Smooth muscle cell (in vitro differentiated cells): ENCODE data around the gene MAFF. TPM values are rescaled to one million over a fixed set of nuclear protein-coding genes. Genes with fewer than 3 reads are reported as not detected.

Experiments
- DNase-seq: peaks from one replicate; lab custom pipeline; 2025; ENCODE audit not compliant: unreplicated experiment; lab: John Stamatoyannopoulos, UW
- H2AFZ ChIP-seq: fragments of 200-600 bp; sonication (generic); 2 replicates; pipeline ENCODE4 v1.6.0; 2016; ENCODE audit warnings: antibody characterized with exemption, low read depth, mild to moderate bottlenecking
- H3F3A ChIP-seq: fragments of 200-600 bp; sonication (generic); 2 replicates; pipeline ENCODE4 v1.6.0; 2017; ENCODE audit warnings: antibody characterized with exemption, low read depth
- H3K27ac ChIP-seq: fragments of 200-600 bp; sonication (generic); 2 replicates; pipeline ENCODE4 v1.5.1; 2016; ENCODE audit warnings: low read depth, mild to moderate bottlenecking
- H3K27me3 ChIP-seq: fragments of 200-600 bp; sonication (generic); 2 replicates; pipeline ENCODE4 v1.6.1; 2016; ENCODE audit warnings: low read depth, mild to moderate bottlenecking
- H3K36me3 ChIP-seq: fragments of 200-600 bp; sonication (generic); 2 replicates; pipeline ENCODE4 v1.5.1; 2016; ENCODE audit warnings: low read depth
- H3K4me1 ChIP-seq: fragments of 200-600 bp; sonication (generic); 2 replicates; pipeline ENCODE4 v1.5.1; 2016; ENCODE audit warnings: low read depth
- H3K4me2 ChIP-seq: fragments of 200-600 bp; sonication (generic); 2 replicates; pipeline ENCODE4 v1.6.0; 2016; ENCODE audit warnings: mild to moderate bottlenecking
- H3K4me3 ChIP-seq: fragments of 200-600 bp; sonication (generic); 2 replicates; pipeline ENCODE4 v1.5.1; 2016; ENCODE audit warnings: mild to moderate bottlenecking
- H3K79me2 ChIP-seq: fragments of 200-600 bp; sonication (generic); 2 replicates; pipeline ENCODE4 v1.6.0; 2016; ENCODE audit warnings: low read depth, mild to moderate bottlenecking
- H3K9ac ChIP-seq: fragments of 200-600 bp; sonication (generic); 2 replicates; pipeline ENCODE4 v1.6.0; 2016; ENCODE audit warnings: low read depth
- H3K9me3 ChIP-seq: fragments of 200-600 bp; sonication (generic); replicated peaks from 2 replicates; pipeline ENCODE4 v1.5.1; 2016; ENCODE audit warnings: low read depth
- H4K20me1 ChIP-seq: fragments of 200-600 bp; sonication (generic); 2 replicates; pipeline ENCODE4 v1.6.0; 2016; ENCODE audit warnings: low read depth
- CTCF ChIP-seq: fragments of 200-600 bp; sonication (generic); IDR thresholded peaks from 2 replicates; pipeline ENCODE4 v1.5.1; 2017; ENCODE audit warnings: borderline replicate concordance, mild to moderate bottlenecking, antibody characterized with exemption; ENCODE audit not compliant: insufficient read depth, poor library complexity, severe bottlenecking
- WGBS: methylation state at CpG from one replicate; pipeline ENCODE4 v1.1.7; 2016; ENCODE audit warnings: low lambda C conversion rate; 5-methylcytosine and 5-hydroxymethylcytosine counted together
- polyA plus RNA-seq: library from polyadenylated mRNA; unstranded; fragments of >200 nt; fragmentation: Nextera tagmentation; extraction: Ambion mirVana; gene quantifications from 2 replicates; pipeline ENCODE4 v1.2.1, GENCODE V29; 2016
- total RNA-seq: library from RNA; depleted of rRNA; stranded (reverse); fragments of >200 nt; gene quantifications from 2 replicates; pipeline ENCODE4 v1.2.3, GENCODE V29; 2014

Gene MAFF
- total and polyA plus RNA-seq, 2 experiments from 2014 or later = 48.2 to 51.2 TPM

GRCh38 chr22:38171927-38172831 is 29.6 kb upstream of the MAFF start:
- 88% methylated on average over 15 of the region's 16 CpGs for WGBS
- TF ChIP-seq CTCF = no peak
- Histone ChIP-seq H3K36me3 (no peaks in the 10 kb centered on the region), H3K9me3 (no peaks in the 10 kb centered on the region), H3K9ac (no peak overlapping the region), H2AFZ (no peak overlapping the region), H3K4me1 (no peaks in the 10 kb centered on the region), H3K4me3 (no peak overlapping the region), H4K20me1 (no peaks in the 10 kb centered on the region), H3F3A (no peaks in the 10 kb centered on the region), H3K27ac (no peak overlapping the region), H3K27me3 (no peaks in the 10 kb centered on the region), H3K79me2 (no peaks in the 10 kb centered on the region), H3K4me2 (no peak overlapping the region)
- no peak for DNase-seq

GRCh38 chr22:38172832-38173640 is 28.8 kb upstream of the MAFF start:
- 87% methylated on average over 16 of the region's 16 CpGs for WGBS
- Histone ChIP-seq H3K27me3 (no peaks in the 10 kb centered on the region), H3K4me2 (no peak overlapping the region), H3F3A (no peaks in the 10 kb centered on the region), H3K9ac (no peak overlapping the region), H3K4me3 (no peak overlapping the region), H4K20me1 (no peaks in the 10 kb centered on the region), H3K27ac (no peak overlapping the region), H3K4me1 (peaks cover 5% of the 10 kb centered on the region), H3K9me3 (no peaks in the 10 kb centered on the region), H2AFZ (no peak overlapping the region), H3K79me2 (no peaks in the 10 kb centered on the region), H3K36me3 (no peaks in the 10 kb centered on the region)
- no peak for DNase-seq
- TF ChIP-seq CTCF = no peak

DNA sequence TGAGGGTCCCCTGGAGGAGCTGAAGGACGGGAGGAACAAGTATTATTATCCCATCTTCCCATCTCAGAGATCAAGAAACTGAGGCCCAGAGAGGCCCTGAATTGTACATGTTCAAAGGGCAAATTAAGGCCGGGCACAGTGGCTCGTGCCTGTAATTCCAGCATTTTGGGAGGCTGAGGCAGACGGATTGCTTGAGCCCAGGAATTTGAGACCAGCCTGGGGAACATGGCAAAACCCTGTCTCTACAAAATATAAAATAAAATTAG is 28.2 kb upstream of the MAFF start:
- DNase-seq = no peak
- no peaks in the 10 kb centered on the region for H3K27me3 ChIP-seq
- WGBS = 99% methylated on average over 4 of the region's 4 CpGs
- no peaks in the 10 kb centered on the region for H3K9me3 ChIP-seq
- H3K36me3 ChIP-seq = no peaks in the 10 kb centered on the region
- no peak overlapping the region for H3K9ac ChIP-seq
- H4K20me1 ChIP-seq = no peaks in the 10 kb centered on the region
- no peak overlapping the region for H3K4me3 ChIP-seq
- no peak overlapping the region for H2AFZ ChIP-seq
- H3K4me1 ChIP-seq = peaks cover 6% of the 10 kb centered on the region
- H3F3A ChIP-seq = no peaks in the 10 kb centered on the region
- H3K79me2 ChIP-seq = no peaks in the 10 kb centered on the region
- TF ChIP-seq CTCF = no peak
- H3K4me2 ChIP-seq = no peak overlapping the region
- no peak overlapping the region for H3K27ac ChIP-seq
